ENCODE results near the gene DISC1.

GRCh38 chr1:231611851-231612250, 14.7 kb upstream of the DISC1 start:
- TF ChIP-seq CTCF (IDR thresholded peaks at IDR 0.05; ENCODE audit: low read length) (no peak), EZH2 (IDR thresholded peaks at IDR 0.05; ENCODE audit: borderline replicate concordance, low read length) (no peak)

Measured in OCI-LY1 (cell line).